Loucy (cell line): ENCODE results near the gene TMEM247.

Experiments used
- CTCF ChIP-seq: fragments of 200-600 bp; sonication (generic); conservative IDR thresholded peaks from 2 replicates; pipeline ENCODE4 v1.5.1; 2014; ENCODE audit warnings: mild to moderate bottlenecking, antibody characterized with exemption, low read length
- EZH2phosphoT487 ChIP-seq: fragments of 200-600 bp; IDR thresholded peaks from 2 replicates; pipeline ENCODE4 v1.6.1; 2018; ENCODE audit warnings: antibody characterized with exemption, mild to moderate bottlenecking, moderate library complexity, borderline replicate concordance

DNA sequence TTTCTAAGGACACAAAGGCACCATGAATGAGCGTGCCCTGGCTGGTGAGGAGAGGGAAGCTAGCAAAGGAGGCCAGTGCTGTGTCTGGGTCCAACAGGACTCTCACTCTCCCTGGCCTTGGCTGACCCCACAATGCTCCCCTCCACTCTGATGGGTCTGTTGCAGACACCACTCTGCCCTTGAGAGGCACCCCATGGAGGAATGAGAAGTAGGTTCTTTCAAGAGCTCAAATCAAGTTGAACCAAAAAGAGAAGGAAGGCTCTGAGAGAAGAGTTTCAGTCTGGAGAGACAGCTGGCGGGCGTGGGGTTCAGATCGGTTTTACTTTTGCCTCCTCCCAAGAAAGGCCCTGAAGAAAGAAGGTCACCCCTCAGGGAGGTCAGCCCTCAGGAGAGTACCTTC, 18.4 kb downstream of the TMEM247 start:
- TF ChIP-seq CTCF: no peak
- no peak for TF ChIP-seq EZH2phosphoT487
